ENCODE data around the gene STIM1.

GRCh38 chr11:4085575-4085974 lies 230.1 kb downstream of the STIM1 start:
- TF ChIP-seq CTCF (IDR thresholded peaks at IDR 0.05) (no peak), EP300 (IDR thresholded peaks at IDR 0.05) (no peak)

All from sigmoid colon (tissue), 4 donors.